K562 (cell line): ENCODE results near the gene ZKSCAN5.

Experiments used
- BRF1 ChIP-seq: IDR thresholded peaks from 3 replicates; pipeline ENCODE4 v1.6.1; 2011; ENCODE audit warnings: borderline replicate concordance, mild to moderate bottlenecking; ENCODE audit not compliant: insufficient read length; ENCODE audit errors: extremely low read depth
- GABPA ChIP-seq: fragments of 200-800 bp; sonication (Bioruptor generic); conservative IDR thresholded peaks from 2 replicates; pipeline ENCODE4 v1.6.1; 2016; ENCODE audit warnings: low read depth, missing genetic modification characterization, missing compliant biosample characterization
- JUN ChIP-seq, 2 experiments: sonication (generic) in 1 of 2; formaldehyde crosslinking in 1 of 2; IDR thresholded peaks; 2 replicates each; pipeline versions ENCODE4 v1.6.1 to v1.8.0; 2012 to 2022; ENCODE audit warnings: borderline replicate concordance in 2 of 2, mild to moderate bottlenecking in 2 of 2, improper control_type of control experiment in 1 of 2, low read depth in 1 of 2, low read length in 1 of 2, missing genetic modification reagents in 1 of 2
- MXI1 ChIP-seq: IDR thresholded peaks from 2 replicates; pipeline ENCODE4 v1.6.1; 2011; ENCODE audit warnings: low read depth, mild to moderate bottlenecking, improper control_type of control experiment, low read length
- MYBL2 ChIP-seq, 2 experiments: fragments of 450-650 bp in 1 of 2; sonication (generic) in 1 of 2; formaldehyde crosslinking in 1 of 2; IDR thresholded peaks; 2 replicates each; pipeline versions ENCODE4 v1.6.1 to v1.8.1; 2017 to 2022; ENCODE audit warnings: borderline replicate concordance in 1 of 2, inconsistent platforms in 1 of 2, low read depth in 1 of 2, mild to moderate bottlenecking in 1 of 2, missing genetic modification reagents in 1 of 2, moderate library complexity in 1 of 2
- SPI1 ChIP-seq: IDR thresholded peaks from 2 replicates; pipeline ENCODE4 v1.6.1; 2011; ENCODE audit warnings: low read depth, low read length, control low read depth, borderline replicate concordance

GRCh38 chr7:99561737-99562051, 57.2 kb downstream of the ZKSCAN5 start:
- TF ChIP-seq SPI1, result no peak
- no peak for TF ChIP-seq BRF1
- no peak for TF ChIP-seq JUN (IDR thresholded peaks at IDR 0.05; ENCODE audit: borderline replicate concordance, low read depth, low read length)
- no peak for TF ChIP-seq JUN (CRISPR knock-in tag; IDR thresholded peaks at IDR 0.05; ENCODE audit: borderline replicate concordance)
- TF ChIP-seq GABPA (tag), result no peak
- TF ChIP-seq MYBL2 (IDR thresholded peaks at IDR 0.05; ENCODE audit: low read depth), result no peak
- TF ChIP-seq MYBL2 (CRISPR knock-in tag; IDR thresholded peaks at IDR 0.05; ENCODE audit: borderline replicate concordance), result no peak
- TF ChIP-seq MXI1, result no peak
